K562 (cell line): ENCODE measurements around the gene C1QTNF9B. TPM values are rescaled to one million over a fixed set of nuclear protein-coding genes. Genes with fewer than 3 reads are reported as not detected.
"Not testable (repeated sequence)": the region's sequence is repeated elsewhere in the genome, so short reads cannot be mapped to it uniquely, and the experiment has no call there.

Experiments used
- ATAC-seq: fragments of 200-7000 bp; cut with Tn5 transposase; 3 replicates; pipeline ENCODE4 v1.9.1; 2020; ENCODE audit warnings: moderate library complexity
- BruUV-seq: library from RNA; stranded (reverse); fragments of 400-500 nt; replicated peaks from 2 replicates; lab custom pipeline; 2021; lab: Mats Ljungman, UMichigan
- CTCF ChIA-PET: fragments of 300-600 bp; formaldehyde crosslinking; extraction: SDS; loops from one replicate; lab custom pipeline; 2021; ENCODE audit warnings: low intra/inter-chr PET ratio; lab: Yijun Ruan, JAX
- POLR2A ChIA-PET: fragments of 300-600, 350-650 bp; sonication (Branson Sonifier 250); formaldehyde crosslinking; extraction: SDS; loops from one replicate; lab custom pipeline; 2021; ENCODE audit warnings: antibody characterized with exemption, inconsistent platforms; lab: Yijun Ruan, JAX
- DNase-seq, 4 experiments: peaks; one replicate each; pipeline versions ENCODE4 v3.0.0 to v3.0.0-alpha.2; 2011 to 2018; ENCODE audit warnings: low spot score in 3 of 4, mixed read lengths in 3 of 4; ENCODE audit errors: extremely low read depth in 1 of 4
- FAIRE-seq: peaks from 2 replicates; lab custom pipeline; 2011; peaks lifted over from hg19 to GRCh38; lab: Jason Lieb, UNC
- H2AFZ ChIP-seq: 2 replicates; pipeline ENCODE4 v1.6.0; 2011; ENCODE audit warnings: low read depth, low read length, control low read depth, inconsistent platforms
- H3K27ac ChIP-seq: fragments of 200-600 bp; 3 replicates; pipeline ENCODE4 v1.8.0; 2011; ENCODE audit warnings: low read depth, mild to moderate bottlenecking, control low read depth, inconsistent platforms, low read length, moderate library complexity, mixed read lengths; ENCODE audit errors: extremely low read depth
- H3K27me3 ChIP-seq, 2 experiments: fragments of 300-600 bp in 1 of 2; 2 replicates in 1 of 2; 3 replicates in 1 of 2; pipeline versions ENCODE4 v1.6.0 to v1.8.0; 2011; ENCODE audit warnings: inconsistent platforms in 2 of 2, low read length in 2 of 2, mild to moderate bottlenecking in 1 of 2, mixed read lengths in 1 of 2, moderate library complexity in 1 of 2; ENCODE audit not compliant: control insufficient read depth in 2 of 2, insufficient read depth in 2 of 2
- H3K36me3 ChIP-seq: fragments of 300-600 bp; 3 replicates; pipeline ENCODE4 v1.8.0; 2011; ENCODE audit warnings: mild to moderate bottlenecking, low read length, inconsistent platforms; ENCODE audit not compliant: control insufficient read depth, insufficient read depth
- H3K4me1 ChIP-seq, 2 experiments: fragments of 200-600 bp in 1 of 2; replicated peaks in 1 of 2; 2 replicates in 1 of 2; 3 replicates in 1 of 2; pipeline versions ENCODE4 v1.5.1 to v1.8.0; 2011; ENCODE audit warnings: inconsistent platforms in 2 of 2, low read length in 2 of 2, mild to moderate bottlenecking in 1 of 2, mixed read lengths in 1 of 2, moderate library complexity in 1 of 2; ENCODE audit not compliant: control insufficient read depth in 2 of 2, insufficient read depth in 2 of 2
- H3K4me2 ChIP-seq: 2 replicates; pipeline ENCODE4 v1.6.1; 2011; ENCODE audit warnings: low read length, control low read depth, inconsistent platforms, mixed read lengths; ENCODE audit not compliant: insufficient read depth
- H3K4me3 ChIP-seq: fragments of 200-600 bp; sonication (generic), shearing (Covaris generic); 2 replicates; pipeline ENCODE4 v1.5.1; 2016; ENCODE audit warnings: control low read depth, inconsistent platforms
- H3K79me2 ChIP-seq: fragments of 200-600 bp; 3 replicates; pipeline ENCODE4 v1.8.0; 2011; ENCODE audit warnings: low read length, inconsistent platforms; ENCODE audit not compliant: control insufficient read depth, insufficient read depth
- H3K9ac ChIP-seq, 2 experiments: 2 replicates each; pipeline versions ENCODE4 v1.6.0 to v1.6.1; 2011; ENCODE audit warnings: low read depth in 2 of 2, low read length in 2 of 2, control low read depth in 1 of 2, inconsistent platforms in 1 of 2, mild to moderate bottlenecking in 1 of 2, mixed read lengths in 1 of 2; ENCODE audit not compliant: insufficient read depth in 1 of 2
- H3K9me1 ChIP-seq: one replicate; pipeline ENCODE4 v1.6.0; 2011; ENCODE audit warnings: inconsistent platforms, mild to moderate bottlenecking, low read length, moderate library complexity; ENCODE audit not compliant: control insufficient read depth, insufficient read depth
- H3K9me3 ChIP-seq: replicated peaks from 2 replicates; pipeline ENCODE4 v1.5.1; 2011; ENCODE audit warnings: low read depth, low read length, inconsistent platforms; ENCODE audit not compliant: control insufficient read depth, insufficient read depth
- H4K20me1 ChIP-seq: replicated peaks from 2 replicates; pipeline ENCODE4 v1.6.1; 2011; ENCODE audit warnings: low read length, inconsistent platforms, mixed read lengths; ENCODE audit not compliant: control insufficient read depth, insufficient read depth
- REST ChIP-seq, 2 experiments: fragments of 450-650 bp; formaldehyde crosslinking in 1 of 2; IDR thresholded peaks; 2 replicates each; pipeline versions ENCODE4 v1.4.0 to v1.6.1; 2014 to 2020; ENCODE audit warnings: mild to moderate bottlenecking in 2 of 2, borderline replicate concordance in 1 of 2, low read depth in 1 of 2
- WGBS: fragments of 100-300 bp; shearing (Covaris generic); methylation state at CpG from one replicate; pipeline ENCODE4 v1.1.6; 2016; ENCODE audit warnings: low coverage, mixed read lengths; ENCODE audit not compliant: insufficient coverage; ENCODE audit errors: missing lambda C conversion rate; 5-methylcytosine and 5-hydroxymethylcytosine counted together
- in situ Hi-C: fragments of 300-500 bp; cut with MboI; formaldehyde crosslinking; loops from 4 replicates; pipeline ENCODE4 v1.15.0; 2018; ENCODE audit warnings: inconsistent platforms, mixed read lengths
- intact Hi-C: fragments of 100-400 bp; cut with micrococcal nuclease; formaldehyde crosslinking; loops from 2 replicates; pipeline ENCODE4 v1.14.2; 2022
- polyA plus RNA-seq, 8 experiments: library from polyadenylated mRNA; depleted of rRNA in 4 of 8; stranded (reverse) in 5 of 8; unstranded in 3 of 8; fragments of >200 nt; fragmentation: Nextera tagmentation in 2 of 8; fragmentation: Illumina TruSeq in 1 of 8; extraction: Ambion mirVana in 2 of 8; extraction: Trizol in 1 of 8; gene quantifications; 2 replicates each; pipeline versions ENCODE4 v1.2.1 to v1.2.3, GENCODE V29; 2011 to 2014; ENCODE audit warnings: inconsistent platforms in 1 of 8, missing spikeins in 1 of 8
- total RNA-seq, 7 experiments: library from RNA; depleted of rRNA in 6 of 7; stranded (reverse); fragments of >200 nt in 6 of 7; fragmentation: Illumina TruSeq in 2 of 7; extraction: Trizol in 2 of 7; gene quantifications; 2 replicates each; pipeline versions ENCODE4 v1.2.1 to v1.2.3, GENCODE V29; 2011 to 2021; ENCODE audit warnings: low replicate concordance in 1 of 7

Gene C1QTNF9B
- total and polyA plus RNA-seq, 9 of the 15 experiments (the other 6 are each of a cell fraction or from before 2014, with no cell fraction given) = 0.14 to 0.94 (median 0.35) TPM; not detected in 3

GRCh38 chr13:23941211-23941610, 43.9 kb upstream of the C1QTNF9B start (continued):
- no peak for TF ChIP-seq REST (IDR thresholded peaks at IDR 0.05; ENCODE audit: borderline replicate concordance)
- no peak for TF ChIP-seq REST (CRISPR knock-in tag; IDR thresholded peaks at IDR 0.05; ENCODE audit: low read depth)
- TF ChIP-seq, all 486 proteins: peak for 0

GRCh38 chr13:23939666-23940065, 42.4 kb upstream of the C1QTNF9B start:
- DNase-seq, H3K27me3 ChIP-seq, H3K79me2 ChIP-seq, in situ Hi-C loops, H3K27ac ChIP-seq, H4K20me1 ChIP-seq, H3K4me2 ChIP-seq, H3K4me3 ChIP-seq, ATAC-seq, BruUV-seq, FAIRE-seq, CTCF ChIA-PET, H3K9me1 ChIP-seq, intact Hi-C loops, H3K36me3 ChIP-seq, H3K9me3 ChIP-seq, H3K9ac ChIP-seq, POLR2A ChIA-PET, H3K4me1 ChIP-seq, H2AFZ ChIP-seq: not testable (repeated sequence)
- WGBS = 0% methylated on average over 3 of the region's 3 CpGs
